ENCODE results near the gene NKD2. TPM values are rescaled to one million over a fixed set of nuclear protein-coding genes. Genes with fewer than 3 reads are reported as not detected.

The NKD2 gene
- total RNA-seq, 1 donor from 2014 or later = 0.41 TPM

DNA sequence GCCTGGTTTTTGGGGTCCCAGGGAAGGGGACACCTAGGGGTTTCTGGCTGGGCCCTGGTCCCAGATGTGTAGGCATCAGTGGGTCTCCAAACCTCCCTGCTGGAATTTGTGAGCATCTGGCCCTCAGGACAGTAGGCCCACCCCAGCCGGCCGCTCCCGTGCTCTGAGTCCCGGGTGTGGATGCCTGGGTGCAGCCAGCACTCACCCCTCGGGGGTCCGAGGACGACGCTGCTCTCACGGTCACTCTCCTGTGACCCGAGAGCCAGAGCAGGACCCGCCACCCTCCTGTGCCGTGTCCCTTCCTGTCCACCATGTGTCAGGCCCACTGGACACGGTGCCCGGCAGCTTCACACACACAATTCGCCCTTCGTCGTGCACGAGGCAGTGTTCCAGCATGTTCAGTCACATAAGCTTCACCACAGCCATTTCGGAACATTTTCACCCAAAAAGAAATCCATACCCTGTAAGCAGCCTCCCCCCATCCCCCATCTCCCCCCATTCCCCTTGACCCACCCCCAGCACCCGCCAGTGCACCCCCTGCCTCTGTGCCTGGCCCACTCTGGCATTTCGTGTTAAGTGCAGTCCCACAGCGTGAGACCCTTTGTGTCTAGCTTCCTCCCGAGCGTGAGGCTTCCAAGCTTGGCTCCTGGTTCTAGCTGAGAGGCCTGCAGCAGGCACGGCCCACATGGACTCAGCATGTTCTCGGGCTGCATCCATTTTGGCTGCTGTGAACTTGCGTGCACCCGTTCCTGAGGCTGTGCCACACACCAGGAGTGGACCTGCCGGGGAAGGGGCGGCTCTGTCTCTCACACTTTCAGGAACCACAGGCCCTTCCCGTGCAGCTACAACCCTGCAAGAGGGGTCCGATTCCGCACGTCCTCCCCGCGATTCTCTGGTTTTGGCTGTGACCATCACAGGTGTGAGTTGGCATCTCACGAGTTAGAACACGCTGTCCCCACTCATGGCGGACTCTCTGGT lies 40.5 kb downstream of the NKD2 start:
- peaks cover 2% of the 10 kb centered on the region for H3K27me3 Mint-ChIP-seq (ENCODE audit: low read depth, unreplicated experiment)
- no peaks in the 10 kb centered on the region for H3K4me1 Mint-ChIP-seq (ENCODE audit: low read depth, unreplicated experiment)
- no peak overlapping the region for H3K4me3 Mint-ChIP-seq (ENCODE audit: unreplicated experiment)
- Histone ChIP-seq H3K4me1 (ENCODE audit: insufficient read depth, low read length) (no peaks in the 10 kb centered on the region), H3K27me3 (ENCODE audit: insufficient read depth, low read length) (no peaks in the 10 kb centered on the region), H3K9ac (ENCODE audit: low read length) (no peak overlapping the region), H4K20me1 (ENCODE audit: insufficient read depth, low read length) (no peaks in the 10 kb centered on the region), H3K4me2 (ENCODE audit: low read length) (no peak overlapping the region), H3K36me3 (ENCODE audit: insufficient read depth, low read length) (no peaks in the 10 kb centered on the region), H2AFZ (ENCODE audit: low read depth, low read length) (no peak overlapping the region), H3K4me3 (ENCODE audit: insufficient read depth, low read depth, low read length) (no peak overlapping the region), H3K9me3 (ENCODE audit: insufficient read depth, low read depth, low read length) (peaks cover 19% of the 10 kb centered on the region), H3K27ac (ENCODE audit: low read depth, low read length) (no peak overlapping the region), H3K79me2 (ENCODE audit: insufficient read depth, low read length) (no peaks in the 10 kb centered on the region)
- FAIRE-seq (no peak), DNase-seq (ENCODE audit: low read depth) (no peak)
- H3K36me3 Mint-ChIP-seq (ENCODE audit: low read depth, unreplicated experiment) = peaks cover 7% of the 10 kb centered on the region
- H3K9me3 Mint-ChIP-seq (ENCODE audit: unreplicated experiment) = peaks cover 8% of the 10 kb centered on the region
- no peak overlapping the region for H3K27ac Mint-ChIP-seq (ENCODE audit: unreplicated experiment)
- TF ChIP-seq, protein P1, sequence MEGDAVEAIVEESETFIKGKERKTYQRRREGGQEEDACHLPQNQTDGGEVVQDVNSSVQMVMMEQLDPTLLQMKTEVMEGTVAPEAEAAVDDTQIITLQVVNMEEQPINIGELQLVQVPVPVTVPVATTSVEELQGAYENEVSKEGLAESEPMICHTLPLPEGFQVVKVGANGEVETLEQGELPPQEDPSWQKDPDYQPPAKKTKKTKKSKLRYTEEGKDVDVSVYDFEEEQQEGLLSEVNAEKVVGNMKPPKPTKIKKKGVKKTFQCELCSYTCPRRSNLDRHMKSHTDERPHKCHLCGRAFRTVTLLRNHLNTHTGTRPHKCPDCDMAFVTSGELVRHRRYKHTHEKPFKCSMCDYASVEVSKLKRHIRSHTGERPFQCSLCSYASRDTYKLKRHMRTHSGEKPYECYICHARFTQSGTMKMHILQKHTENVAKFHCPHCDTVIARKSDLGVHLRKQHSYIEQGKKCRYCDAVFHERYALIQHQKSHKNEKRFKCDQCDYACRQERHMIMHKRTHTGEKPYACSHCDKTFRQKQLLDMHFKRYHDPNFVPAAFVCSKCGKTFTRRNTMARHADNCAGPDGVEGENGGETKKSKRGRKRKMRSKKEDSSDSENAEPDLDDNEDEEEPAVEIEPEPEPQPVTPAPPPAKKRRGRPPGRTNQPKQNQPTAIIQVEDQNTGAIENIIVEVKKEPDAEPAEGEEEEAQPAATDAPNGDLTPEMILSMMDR (IDR thresholded peaks at IDR 0.05; ENCODE audit: insufficient read depth, low read depth, low read length) = no peak
- no peak for TF ChIP-seq EZH2 (IDR thresholded peaks at IDR 0.05; ENCODE audit: insufficient read depth, low read length)

DNA sequence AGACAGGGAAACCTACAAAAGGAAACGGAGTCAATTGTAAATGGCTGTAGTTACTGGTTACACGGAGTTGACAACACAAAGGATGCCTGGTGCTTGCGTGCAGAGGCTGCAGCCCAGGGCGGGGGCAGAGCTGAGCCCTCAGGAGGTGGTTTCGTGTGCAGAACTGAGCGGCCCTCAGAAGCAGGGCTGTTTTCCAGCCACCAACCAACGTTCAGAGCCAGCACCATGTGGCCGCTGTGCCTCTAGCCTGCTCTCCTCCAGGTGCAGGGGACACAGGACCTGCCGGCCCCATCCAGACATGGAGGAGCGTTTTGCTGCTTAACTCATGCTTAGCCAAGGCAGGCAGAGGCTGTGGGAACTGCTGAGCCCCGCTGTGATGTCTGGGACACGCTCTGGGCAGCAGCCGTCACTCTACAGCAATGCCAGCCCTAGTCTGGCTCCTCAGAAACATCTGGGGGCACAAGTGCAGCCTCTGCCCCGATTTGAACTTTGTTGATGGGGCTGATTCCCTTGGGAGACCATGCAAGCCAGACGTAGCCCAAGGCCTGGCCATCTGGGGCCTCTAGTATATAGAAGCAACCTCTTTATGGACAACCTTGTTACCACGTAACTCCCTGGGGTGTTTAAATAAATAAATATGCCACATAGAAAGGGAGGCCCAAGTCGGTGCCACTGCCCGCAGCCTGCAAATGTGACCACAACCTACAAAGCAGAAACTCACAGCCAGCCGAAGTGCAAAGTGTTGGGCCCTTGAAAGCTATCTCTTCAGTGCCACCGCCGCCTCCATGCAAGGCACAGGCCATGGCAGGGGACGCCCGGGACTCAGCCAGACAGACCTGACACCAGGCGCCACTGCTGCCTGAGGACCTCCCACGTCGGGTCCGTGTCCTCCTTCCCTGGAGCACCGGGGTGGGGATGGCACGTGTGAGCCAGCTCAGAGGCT lies 42.1 kb downstream of the NKD2 start:
- no peak for FAIRE-seq
- Histone ChIP-seq H4K20me1 (ENCODE audit: insufficient read depth, low read length) (no peaks in the 10 kb centered on the region), H3K27me3 (ENCODE audit: insufficient read depth, low read length) (no peaks in the 10 kb centered on the region), H3K79me2 (ENCODE audit: insufficient read depth, low read length) (no peaks in the 10 kb centered on the region), H3K9ac (ENCODE audit: low read length) (no peak overlapping the region), H3K9me3 (ENCODE audit: insufficient read depth, low read depth, low read length) (peaks cover 12% of the 10 kb centered on the region), H3K4me3 (ENCODE audit: insufficient read depth, low read depth, low read length) (no peak overlapping the region), H3K4me2 (ENCODE audit: low read length) (no peak overlapping the region), H3K36me3 (ENCODE audit: insufficient read depth, low read length) (no peaks in the 10 kb centered on the region), H3K4me1 (ENCODE audit: insufficient read depth, low read length) (no peaks in the 10 kb centered on the region), H2AFZ (ENCODE audit: low read depth, low read length) (no peak overlapping the region), H3K27ac (ENCODE audit: low read depth, low read length) (no peak overlapping the region)
- Mint-ChIP-seq H3K27me3 (ENCODE audit: low read depth, unreplicated experiment) (peaks cover 2% of the 10 kb centered on the region), H3K4me3 (ENCODE audit: unreplicated experiment) (no peak overlapping the region), H3K36me3 (ENCODE audit: low read depth, unreplicated experiment) (peaks cover 7% of the 10 kb centered on the region), H3K9me3 (ENCODE audit: unreplicated experiment) (peaks cover 3% of the 10 kb centered on the region), H3K4me1 (ENCODE audit: low read depth, unreplicated experiment) (no peaks in the 10 kb centered on the region), H3K27ac (ENCODE audit: unreplicated experiment) (no peak overlapping the region)
- TF ChIP-seq, protein P1 (IDR thresholded peaks at IDR 0.05; ENCODE audit: insufficient read depth, low read depth, low read length) = no peak
- no peak for TF ChIP-seq EZH2 (IDR thresholded peaks at IDR 0.05; ENCODE audit: insufficient read depth, low read length)
- no peak for DNase-seq (ENCODE audit: low read depth)

Data from astrocyte (in vitro differentiated cells and primary cell).